Adrenal gland (tissue), 12 donors: ENCODE measurements around the gene NPC2. TPM values are rescaled to one million over a fixed set of nuclear protein-coding genes. Genes with fewer than 3 reads are reported as not detected.
"Not testable (repeated sequence)": the region's sequence is repeated elsewhere in the genome, so short reads cannot be mapped to it uniquely, and the experiment has no call there.

Experiments used
- DNase-seq, 7 donors: peaks; one replicate each; pipeline ENCODE4 v3.0.0-alpha.2; 2019 to 2020
- H3K27ac ChIP-seq, 5 donors: fragments of 200-600 bp; sonication (generic) in 4 of 5; 1 replicate in 3 of 5; 2 replicates in 2 of 5; pipeline versions ENCODE4 v1.5.1 to v1.8.0; 2016 to 2020; ENCODE audit warnings: mild to moderate bottlenecking in 1 of 5
- H3K27me3 ChIP-seq: fragments of 200-600 bp; 2 replicates; pipeline ENCODE4 v1.8.0; 2021
- H3K36me3 ChIP-seq, 2 donors: fragments of 200-600 bp; replicated peaks in 1 of 2; 1 replicate in 1 of 2; 2 replicates in 1 of 2; pipeline versions ENCODE4 v1.5.1 to v1.8.0; 2018 to 2022
- H3K4me1 ChIP-seq, 2 donors: fragments of 200-600 bp; replicated peaks in 1 of 2; 1 replicate in 1 of 2; 2 replicates in 1 of 2; pipeline versions ENCODE4 v1.5.1 to v1.8.0; 2018 to 2021
- H3K4me3 ChIP-seq, 4 donors: fragments of 200-600 bp; sonication (generic) in 3 of 4; one replicate each; pipeline ENCODE4 v1.5.1; 2016 to 2018
- H3K9me3 ChIP-seq, 3 donors: fragments of 200-600 bp; sonication (generic) in 1 of 3; replicated peaks in 1 of 3; 1 replicate in 2 of 3; 2 replicates in 1 of 3; pipeline versions ENCODE4 v1.5.1 to v1.8.0; 2016 to 2021
- CTCF ChIP-seq, 6 experiments: fragments of 450-650 bp in 4 of 6; fragments of 200-600 bp in 2 of 6; sonication (generic) in 1 of 6; IDR thresholded peaks; 1 replicate in 5 of 6; 2 replicates in 1 of 6; pipeline versions ENCODE4 v1.5.1 to v1.8.0; 2016 to 2021; ENCODE audit warnings: antibody characterized with exemption in 6 of 6, mild to moderate bottlenecking in 2 of 6, moderate library complexity in 1 of 6
- POLR2A ChIP-seq, 2 donors: fragments of 450-650 bp; IDR thresholded peaks; one replicate each; pipeline ENCODE4 v1.6.1; 2017; ENCODE audit warnings: antibody characterized with exemption in 2 of 2, mild to moderate bottlenecking in 2 of 2, moderate library complexity in 1 of 2
- WGBS, 4 donors: extraction: QIAGEN DNeasy Blood & Tissue Kit in 2 of 4; methylation state at CpG; one replicate each; pipeline versions ENCODE4 v1.1.5 to v1.1.7; 2013 to 2017; 5-methylcytosine and 5-hydroxymethylcytosine counted together
- intact Hi-C, 2 donors: fragments of 100-400 bp; cut with DNase I; formaldehyde crosslinking; loops; one replicate each; pipeline versions ENCODE4 v1.14.1 to v1.15.0; 2022 to 2023
- polyA plus RNA-seq, 3 donors: library from polyadenylated mRNA; stranded (reverse); fragments of 200-250 nt in 2 of 3; fragments of 350-450 nt in 1 of 3; fragmentation: Illumina TruSeq in 1 of 3; extraction: RNeasy Lipid Tissue Mini Kit (QIAGEN cat#74804) in 1 of 3; gene quantifications; one replicate each; pipeline ENCODE4 v1.2.3, GENCODE V29; 2013 to 2014
- total RNA-seq, 9 donors: library from RNA; depleted of rRNA in 4 of 9; stranded (reverse); fragments of >200 nt in 4 of 9; fragments of 120-200 nt in 1 of 9; fragmentation: NEBNext Ultra II Directional in 1 of 9; extraction: Animal tissue kit (Norgen Biotek cat#: 25700) in 1 of 9; gene quantifications; one replicate each; pipeline versions ENCODE4 v1.1.0 to v1.2.4, GENCODE V29; 2013 to 2023
- donor health status: healthy with polysubstance abuse.
- donor health status: Bipolar disorder and iron deficiency.
- donor health status: DM: yes; HTN: yes; CAD: no.
- donor health status: DM: no; HTN: no; CAD: no.
- donor health status: DM: no; HTN: no; CAD: no.
- donor health status: DM: yes; HTN: yes; CAD: no.

NPC2 gene
- total and polyA plus RNA-seq, 12 donors: 140 to 1,243 (median 299) TPM

- Histone ChIP-seq H3K9me3 (no peaks in the 10 kb centered on the region), H3K4me1 (no peaks in the 10 kb centered on the region), H3K36me3 (no peaks in the 10 kb centered on the region), H3K27ac (no peak overlapping the region), H3K27me3 (no peaks in the 10 kb centered on the region), H3K4me3 (no peak overlapping the region)
- peak; percentile 59 to 67 (median 62) for TF ChIP-seq CTCF (IDR thresholded peaks at IDR 0.05)
- TF ChIP-seq POLR2A (IDR thresholded peaks at IDR 0.05): no peak
- peak; percentile 38 to 68 (median 65) for DNase-seq
- intact Hi-C loops: no loop called here
- WGBS, 4 donors: 65 to 69% (median 67%) methylated on average over 9 to 10 of the region's 10 CpGs
Observed at GRCh38 chr14:74459289-74459946, 33.7 kb downstream of the NPC2 start.

DNA sequence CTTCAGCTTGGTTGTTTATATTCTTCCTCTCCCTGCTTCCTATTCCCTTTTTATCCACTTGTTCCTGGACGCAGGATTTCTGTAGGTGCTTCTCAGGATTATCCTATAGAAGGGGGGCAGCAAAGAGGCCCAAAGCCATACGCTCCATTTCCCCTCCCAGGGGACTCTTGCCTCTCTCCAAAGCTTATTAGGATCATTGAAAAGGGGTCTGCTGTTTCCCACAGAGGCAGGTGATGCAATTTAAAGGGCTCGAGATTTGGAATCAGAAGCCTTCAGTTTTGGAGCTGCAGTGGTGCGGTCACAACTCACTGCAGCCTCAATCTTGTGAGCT, 35.6 kb downstream of the NPC2 start:
- DNase-seq: no peak
- Histone ChIP-seq H3K9me3 (no peaks in the 10 kb centered on the region), H3K27ac (no peak overlapping the region), H3K4me3 (no peak overlapping the region), H3K36me3 (no peaks in the 10 kb centered on the region), H3K4me1 (no peaks in the 10 kb centered on the region), H3K27me3 (no peaks in the 10 kb centered on the region)
- intact Hi-C loops: no loop called here
- WGBS, 4 donors: 80 to 94% (median 82%) methylated on average over 3 to 4 of the region's 4 CpGs
- no peak for TF ChIP-seq POLR2A (IDR thresholded peaks at IDR 0.05)
- TF ChIP-seq CTCF (IDR thresholded peaks at IDR 0.05): no peak

DNA sequence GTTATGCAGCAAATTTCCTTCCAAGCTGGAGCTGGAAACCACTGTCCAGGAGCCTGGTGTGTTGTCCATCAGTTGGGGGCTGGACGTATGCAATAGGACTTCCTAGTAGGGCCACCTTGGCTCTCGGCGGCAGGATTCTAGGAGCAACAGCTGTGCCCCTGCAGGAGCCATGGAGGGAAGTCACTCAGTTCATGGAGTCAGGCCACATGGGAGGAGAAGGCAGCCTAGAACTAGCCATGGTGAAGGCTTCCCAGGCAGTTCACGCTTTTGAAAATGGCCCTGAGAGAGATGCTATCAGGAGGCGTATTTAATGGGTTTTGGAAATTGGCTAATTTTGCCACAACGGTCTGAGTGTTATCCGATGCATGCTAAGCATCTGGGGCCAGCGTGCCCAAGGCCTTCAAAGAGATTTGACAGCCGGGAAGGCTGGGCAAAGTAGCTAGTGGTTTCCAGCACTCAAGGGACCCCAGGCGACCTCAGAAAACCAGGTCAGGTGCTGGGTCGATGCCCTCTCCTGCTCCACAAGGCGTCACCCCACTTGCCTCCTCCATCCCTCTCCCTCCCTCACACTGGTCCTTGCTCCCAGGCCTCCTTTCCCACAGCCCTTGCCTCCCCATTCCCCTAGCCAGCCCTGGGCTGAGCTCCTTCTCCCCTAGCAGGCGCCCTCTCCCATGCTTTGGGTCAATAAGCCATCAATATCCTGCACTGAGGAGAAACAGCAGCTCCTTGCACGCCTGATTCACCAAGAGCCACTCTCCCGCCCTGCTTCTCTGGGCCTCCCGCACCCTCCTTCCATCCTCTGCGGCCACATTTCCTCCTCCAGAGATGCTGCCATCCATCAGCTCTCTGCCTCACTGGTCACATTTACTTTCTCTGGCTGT, 36.2 kb downstream of the NPC2 start:
- no peak overlapping the region for H3K27ac ChIP-seq
- no peaks in the 10 kb centered on the region for H3K9me3 ChIP-seq
- TF ChIP-seq CTCF (IDR thresholded peaks at IDR 0.05) (no peak), POLR2A (IDR thresholded peaks at IDR 0.05) (no peak)
- H3K27me3 ChIP-seq: no peaks in the 10 kb centered on the region
- no peaks in the 10 kb centered on the region for H3K4me1 ChIP-seq
- intact Hi-C loops: no loop called here
- DNase-seq: no peak
- no peak overlapping the region for H3K4me3 ChIP-seq
- WGBS, 4 donors: 79 to 84% (median 82%) methylated on average over 11 to 17 of the region's 17 CpGs
- no peaks in the 10 kb centered on the region for H3K36me3 ChIP-seq

DNA sequence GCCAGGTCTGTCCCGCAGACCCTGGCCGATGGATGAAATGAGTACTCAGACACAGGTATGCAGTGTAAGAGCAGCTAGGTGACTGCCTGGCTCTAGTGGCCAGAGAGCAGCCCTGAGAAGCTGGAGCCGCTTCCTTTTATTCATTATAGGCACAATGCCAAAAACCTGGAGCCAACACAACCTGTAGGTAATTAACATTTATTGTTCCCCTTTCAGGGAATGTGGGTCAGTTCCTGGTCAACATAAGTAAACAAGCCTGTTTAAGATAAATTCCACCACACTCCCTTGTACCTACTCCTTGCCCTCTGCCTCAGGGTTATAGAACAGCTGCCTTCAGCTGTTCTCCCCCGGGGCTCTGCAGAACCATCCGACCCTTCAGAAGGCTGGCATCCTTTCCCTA, 38.7 kb downstream of the NPC2 start:
- H3K4me3 ChIP-seq, H3K27ac ChIP-seq, H3K36me3 ChIP-seq, H3K4me1 ChIP-seq, H3K27me3 ChIP-seq, H3K9me3 ChIP-seq, DNase-seq, intact Hi-C loops: not testable (repeated sequence)
- 80 to 95% (median 85%) methylated on average over 5 of the region's 5 CpGs for WGBS, 4 donors
